Measurements from ENCODE around the gene NAGPA. TPM values are rescaled to one million over a fixed set of nuclear protein-coding genes. Genes with fewer than 3 reads are reported as not detected.

Gene NAGPA
- total and polyA plus RNA-seq, 2 experiments from 2014 or later = 32.2 to 35.7 TPM

- no peak overlapping the region for H2AFZ ChIP-seq
- H3K79me2 ChIP-seq = no peaks in the 10 kb centered on the region
- TF ChIP-seq EZH2phosphoT487 (IDR thresholded peaks at IDR 0.05; ENCODE audit: low read depth, severe bottlenecking, unreplicated experiment) (no peak), EZH2 (IDR thresholded peaks at IDR 0.05; ENCODE audit: borderline replicate concordance) (no peak), CTCF (IDR thresholded peaks at IDR 0.05; ENCODE audit: poor library complexity) (no peak)
- H3K27me3 ChIP-seq = no peaks in the 10 kb centered on the region
- no peak overlapping the region for H3K27ac ChIP-seq
- H3K4me1 ChIP-seq (ENCODE audit: insufficient read depth) = no peaks in the 10 kb centered on the region
- H3K4me3 ChIP-seq = no peak overlapping the region
- 67% methylated on average over 6 of the region's 6 CpGs for WGBS (ENCODE audit: low lambda C conversion rate, missing lambda C conversion rate)
- no peaks in the 10 kb centered on the region for H4K20me1 ChIP-seq (ENCODE audit: insufficient read depth, poor library complexity, severe bottlenecking)
- no peak overlapping the region for H3K4me2 ChIP-seq
- no peaks in the 10 kb centered on the region for H3K9me2 ChIP-seq (replicated peaks; ENCODE audit: insufficient read depth)
- DNase-seq (ENCODE audit: low spot score) = no peak
- no peaks in the 10 kb centered on the region for H3K9me3 ChIP-seq (ENCODE audit: low read depth)
- no peaks in the 10 kb centered on the region for H3K36me3 ChIP-seq (replicated peaks; ENCODE audit: insufficient read depth, low read depth)
Observed at GRCh38 chr16:5059386-5060072, 25.8 kb upstream of the NAGPA start.

GRCh38 chr16:5058476-5058875 lies 24.7 kb upstream of the NAGPA start:
- no peaks in the 10 kb centered on the region for H3K79me2 ChIP-seq
- H3K27me3 ChIP-seq = no peaks in the 10 kb centered on the region
- TF ChIP-seq EZH2 (IDR thresholded peaks at IDR 0.05; ENCODE audit: borderline replicate concordance) (no peak), CTCF (IDR thresholded peaks at IDR 0.05; ENCODE audit: poor library complexity) (no peak), EZH2phosphoT487 (IDR thresholded peaks at IDR 0.05; ENCODE audit: low read depth, severe bottlenecking, unreplicated experiment) (no peak)
- no peak overlapping the region for H3K4me3 ChIP-seq
- no peak overlapping the region for H2AFZ ChIP-seq
- no peaks in the 10 kb centered on the region for H3K4me1 ChIP-seq (ENCODE audit: insufficient read depth)
- no peak overlapping the region for H3K27ac ChIP-seq
- H3K4me2 ChIP-seq = no peak overlapping the region
- no peaks in the 10 kb centered on the region for H4K20me1 ChIP-seq (ENCODE audit: insufficient read depth, poor library complexity, severe bottlenecking)
- DNase-seq (ENCODE audit: low spot score) = no peak
- H3K9me2 ChIP-seq (replicated peaks; ENCODE audit: insufficient read depth) = no peaks in the 10 kb centered on the region
- H3K9me3 ChIP-seq (ENCODE audit: low read depth) = no peaks in the 10 kb centered on the region
- no peaks in the 10 kb centered on the region for H3K36me3 ChIP-seq (replicated peaks; ENCODE audit: insufficient read depth, low read depth)
- WGBS (ENCODE audit: low lambda C conversion rate, missing lambda C conversion rate) = 28% methylated on average over 7 of the region's 7 CpGs

GRCh38 chr16:5056352-5056751 lies 22.6 kb upstream of the NAGPA start:
- Histone ChIP-seq H3K27me3 (no peaks in the 10 kb centered on the region), H3K79me2 (no peaks in the 10 kb centered on the region), H3K9me2 (replicated peaks; ENCODE audit: insufficient read depth) (no peaks in the 10 kb centered on the region), H4K20me1 (ENCODE audit: insufficient read depth, poor library complexity, severe bottlenecking) (no peaks in the 10 kb centered on the region), H3K9me3 (ENCODE audit: low read depth) (no peaks in the 10 kb centered on the region), H3K4me2 (no peak overlapping the region), H3K27ac (no peak overlapping the region), H2AFZ (no peak overlapping the region), H3K36me3 (replicated peaks; ENCODE audit: insufficient read depth, low read depth) (no peaks in the 10 kb centered on the region), H3K4me1 (ENCODE audit: insufficient read depth) (no peaks in the 10 kb centered on the region), H3K4me3 (no peak overlapping the region)
- WGBS (ENCODE audit: low lambda C conversion rate, missing lambda C conversion rate) = 29% methylated on average over 11 of the region's 11 CpGs
- peak; percentile 46 for DNase-seq (ENCODE audit: low spot score)
- TF ChIP-seq EZH2phosphoT487 (IDR thresholded peaks at IDR 0.05; ENCODE audit: low read depth, severe bottlenecking, unreplicated experiment) = no peak
- TF ChIP-seq CTCF (IDR thresholded peaks at IDR 0.05; ENCODE audit: poor library complexity) = peak; percentile 37
